HepG2 (cell line): ENCODE measurements around the gene OLFM4. TPM values are rescaled to one million over a fixed set of nuclear protein-coding genes. Genes with fewer than 3 reads are reported as not detected.

ENCODE experiments used
- ATAC-seq: fragments of 200-7000 bp; cut with Tn5 transposase; 3 replicates; pipeline ENCODE4 v1.9.1; 2020; ENCODE audit warnings: mild to moderate bottlenecking, moderate library complexity
- BruUV-seq: library from RNA; stranded (reverse); fragments of 400-500 nt; replicated peaks from 2 replicates; lab custom pipeline; 2021; lab: Mats Ljungman, UMichigan
- CTCF ChIA-PET: fragments of 300-600 bp; formaldehyde crosslinking; extraction: SDS; loops from one replicate; lab custom pipeline; 2021; ENCODE audit warnings: low total read pairs, inconsistent platforms, low intra/inter-chr PET ratio; lab: Yijun Ruan, JAX
- POLR2A ChIA-PET: fragments of 350-600 bp; sonication (Branson Sonifier 250); formaldehyde crosslinking; loops from one replicate; lab custom pipeline; 2020; ENCODE audit warnings: antibody characterized with exemption, inconsistent platforms; lab: Yijun Ruan, JAX
- DNase-seq: peaks from one replicate; pipeline ENCODE4 v3.0.0-alpha.2; 2015; ENCODE audit warnings: low spot score
- FAIRE-seq: peaks from 3 replicates; lab custom pipeline; 2011; peaks lifted over from hg19 to GRCh38; lab: Jason Lieb, UNC
- H2AFZ ChIP-seq: one replicate; pipeline ENCODE4 v1.6.1; 2011; ENCODE audit warnings: low read length, inconsistent platforms
- H3K27ac ChIP-seq: fragments of 300-600 bp; 3 replicates; pipeline ENCODE4 v1.8.0; 2011; ENCODE audit warnings: mixed run types, mild to moderate bottlenecking, mixed read lengths, low read length, inconsistent platforms; ENCODE audit not compliant: insufficient read depth; ENCODE audit errors: extremely low read length
- H3K27me3 ChIP-seq, 2 experiments: fragments of 200-600 bp in 1 of 2; 2 replicates in 1 of 2; 3 replicates in 1 of 2; pipeline versions ENCODE4 v1.6.0 to v1.8.0; 2011; ENCODE audit warnings: low read length in 2 of 2, mild to moderate bottlenecking in 2 of 2, moderate library complexity in 2 of 2, inconsistent platforms in 1 of 2; ENCODE audit not compliant: insufficient read depth in 2 of 2, control insufficient read depth in 1 of 2
- H3K36me3 ChIP-seq, 2 experiments: fragments of 200-600 bp in 1 of 2; replicated peaks in 1 of 2; 2 replicates in 1 of 2; 3 replicates in 1 of 2; pipeline versions ENCODE4 v1.5.1 to v1.8.0; 2011; ENCODE audit warnings: low read length in 2 of 2, inconsistent platforms in 1 of 2; ENCODE audit not compliant: insufficient read depth in 2 of 2, control insufficient read depth in 1 of 2
- H3K4me1 ChIP-seq: 2 replicates; pipeline ENCODE4 v1.5.1; 2012; ENCODE audit warnings: low read length, inconsistent platforms; ENCODE audit not compliant: insufficient read depth
- H3K4me2 ChIP-seq: 2 replicates; pipeline ENCODE4 v1.6.0; 2011; ENCODE audit warnings: low read depth, low read length, inconsistent platforms
- H3K4me3 ChIP-seq, 3 experiments: fragments of 200-600 bp in 1 of 3; sonication (generic), shearing (Covaris generic) in 1 of 3; replicated peaks in 1 of 3; 2 replicates each; pipeline ENCODE4 v1.5.1; 2011 to 2016; ENCODE audit warnings: low read length in 3 of 3, inconsistent platforms in 2 of 3, low read depth in 2 of 3, mild to moderate bottlenecking in 2 of 3, control low read depth in 1 of 3, mixed read lengths in 1 of 3; ENCODE audit not compliant: insufficient read depth in 1 of 3
- H3K79me2 ChIP-seq: one replicate; pipeline ENCODE4 v1.6.1; 2011; ENCODE audit warnings: low read length, inconsistent platforms; ENCODE audit not compliant: insufficient read depth
- H3K9ac ChIP-seq: 2 replicates; pipeline ENCODE4 v1.6.0; 2011; ENCODE audit warnings: mild to moderate bottlenecking, low read depth, low read length, inconsistent platforms; ENCODE audit not compliant: insufficient read depth
- H3K9me3 ChIP-seq: 2 replicates; pipeline ENCODE4 v1.5.1; 2012; ENCODE audit warnings: mild to moderate bottlenecking, low read length
- H4K20me1 ChIP-seq: 2 replicates; pipeline ENCODE4 v1.6.0; 2011; ENCODE audit warnings: inconsistent platforms, mild to moderate bottlenecking, low read length, moderate library complexity; ENCODE audit not compliant: insufficient read depth
- MEIS2 ChIP-seq: sonication (generic); formaldehyde crosslinking; IDR thresholded peaks from 2 replicates; pipeline ENCODE4 v1.9.0; 2021; ENCODE audit warnings: mild to moderate bottlenecking, missing genetic modification reagents
- MTF1 ChIP-seq: sonication (generic); formaldehyde crosslinking; IDR thresholded peaks from 2 replicates; pipeline ENCODE4 v1.5.0; 2020; ENCODE audit warnings: missing genetic modification reagents
- PAWR ChIP-seq: sonication (generic); formaldehyde crosslinking; IDR thresholded peaks from 2 replicates; pipeline ENCODE4 v1.4.0; 2020; ENCODE audit warnings: missing genetic modification reagents, mild to moderate bottlenecking, borderline replicate concordance
- TP53 ChIP-seq: sonication (generic); formaldehyde crosslinking; conservative IDR thresholded peaks from 2 replicates; pipeline ENCODE4 v1.4.0; 2020; ENCODE audit warnings: missing genetic modification reagents
- YY1 ChIP-seq: IDR thresholded peaks from 2 replicates; pipeline ENCODE4 v1.6.1; 2011; ENCODE audit warnings: low read length, low read depth, moderate library complexity, mild to moderate bottlenecking; ENCODE audit not compliant: insufficient read depth, insufficient replicate concordance
- ZNF251 ChIP-seq: sonication (generic); formaldehyde crosslinking; IDR thresholded peaks from 2 replicates; pipeline ENCODE4 v1.9.0; 2021; ENCODE audit warnings: mild to moderate bottlenecking, missing genetic modification reagents
- ZNF704 ChIP-seq: sonication (generic); formaldehyde crosslinking; IDR thresholded peaks from 2 replicates; pipeline ENCODE4 v1.8.1; 2023; ENCODE audit warnings: mild to moderate bottlenecking, inconsistent platforms, moderate library complexity, missing genetic modification reagents, borderline replicate concordance
- ZNF749 ChIP-seq: sonication (generic); formaldehyde crosslinking; IDR thresholded peaks from 2 replicates; pipeline ENCODE4 v1.8.0; 2022; ENCODE audit warnings: mild to moderate bottlenecking, missing genetic modification reagents, moderate library complexity, borderline replicate concordance
- ZNF850 ChIP-seq: sonication (generic); formaldehyde crosslinking; conservative IDR thresholded peaks from 2 replicates; pipeline ENCODE4 v1.9.0; 2021; ENCODE audit warnings: mild to moderate bottlenecking, missing genetic modification reagents
- WGBS: methylation state at CpG from one replicate; pipeline ENCODE4 v1.1.6; 2017; ENCODE audit warnings: low lambda C conversion rate; 5-methylcytosine and 5-hydroxymethylcytosine counted together
- in situ Hi-C: cut with HindIII; loops from 2 replicates; pipeline ENCODE4 v1.10.0; 2017; ENCODE audit warnings: low pct_unique_long_range_greater_than_20kb; ENCODE audit not compliant: extremely low pct_ligation_motif_present
- intact Hi-C: fragments of 100-400 bp; cut with micrococcal nuclease; formaldehyde crosslinking; loops from one replicate; pipeline ENCODE4 v1.10.0; 2022; ENCODE audit not compliant: unreplicated experiment
- polyA plus RNA-seq, 8 experiments: library from polyadenylated mRNA; depleted of rRNA in 3 of 8; stranded (reverse) in 7 of 8; unstranded in 1 of 8; fragments of >200 nt; fragmentation: Illumina TruSeq in 4 of 8; extraction: Trizol in 4 of 8; gene quantifications; 2 replicates each; pipeline versions ENCODE4 v1.2.1 to v1.2.3, GENCODE V29; 2011 to 2016; ENCODE audit warnings: low read depth in 4 of 8, missing spikeins in 1 of 8, mixed read lengths in 1 of 8; ENCODE audit not compliant: insufficient read depth in 1 of 8
- total RNA-seq, 5 experiments: library from RNA; depleted of rRNA; stranded (reverse); fragments of >200 nt; fragmentation: Illumina TruSeq; extraction: Trizol; gene quantifications; 2 replicates each; pipeline ENCODE4 v1.2.3, GENCODE V29; 2016; ENCODE audit warnings: low read depth in 1 of 5
- TF ChIP-seq, protein P1 (sequence below): sonication (generic); formaldehyde crosslinking; conservative IDR thresholded peaks from 2 replicates; pipeline ENCODE4 v1.8.0; 2022; ENCODE audit warnings: low read depth, missing genetic modification reagents
- TF ChIP-seq, protein P2 (sequence below): sonication (generic); formaldehyde crosslinking; IDR thresholded peaks from 2 replicates; pipeline ENCODE4 v1.4.0; 2020; ENCODE audit warnings: missing genetic modification reagents; ENCODE audit errors: not compliant biosample characterization
- TF ChIP-seq, protein P3 (sequence below): sonication (generic); formaldehyde crosslinking; IDR thresholded peaks from 2 replicates; pipeline ENCODE4 v1.5.1; 2020; ENCODE audit warnings: mild to moderate bottlenecking, missing genetic modification reagents, borderline replicate concordance

The OLFM4 gene
- total and polyA plus RNA-seq, 2 of the 13 experiments (the other 11 are each of a cell fraction or from before 2014, with no cell fraction given) = not detected

GRCh38 chr13:53014495-53015443 lies 13.8 kb upstream of the OLFM4 start (continued):
- no peak for TF ChIP-seq ZNF704 (CRISPR knock-in tag)
- no peak for TF ChIP-seq MTF1
- TF ChIP-seq, protein P1, sequence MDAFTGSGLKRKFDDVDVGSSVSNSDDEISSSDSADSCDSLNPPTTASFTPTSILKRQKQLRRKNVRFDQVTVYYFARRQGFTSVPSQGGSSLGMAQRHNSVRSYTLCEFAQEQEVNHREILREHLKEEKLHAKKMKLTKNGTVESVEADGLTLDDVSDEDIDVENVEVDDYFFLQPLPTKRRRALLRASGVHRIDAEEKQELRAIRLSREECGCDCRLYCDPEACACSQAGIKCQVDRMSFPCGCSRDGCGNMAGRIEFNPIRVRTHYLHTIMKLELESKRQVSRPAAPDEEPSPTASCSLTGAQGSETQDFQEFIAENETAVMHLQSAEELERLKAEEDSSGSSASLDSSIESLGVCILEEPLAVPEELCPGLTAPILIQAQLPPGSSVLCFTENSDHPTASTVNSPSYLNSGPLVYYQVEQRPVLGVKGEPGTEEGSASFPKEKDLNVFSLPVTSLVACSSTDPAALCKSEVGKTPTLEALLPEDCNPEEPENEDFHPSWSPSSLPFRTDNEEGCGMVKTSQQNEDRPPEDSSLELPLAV = no peak
- TF ChIP-seq YY1 = no peak

GRCh38 chr13:53015971-53016370 lies 12.6 kb upstream of the OLFM4 start:
- no peak overlapping the region for H3K4me2 ChIP-seq
- no peaks in the 10 kb centered on the region for H3K36me3 ChIP-seq
- in situ Hi-C loops (no loop called here), intact Hi-C loops (no loop called here)
- no peak overlapping the region for H3K27ac ChIP-seq
- H3K79me2 ChIP-seq = no peaks in the 10 kb centered on the region
- H2AFZ ChIP-seq = no peak overlapping the region
- no TSS peak for BruUV-seq
- ChIA-PET CTCF (no interaction called here), POLR2A (no interaction called here)
- FAIRE-seq (no peak), DNase-seq (no peak), ATAC-seq (no peak)
- no peak overlapping the region for H3K9ac ChIP-seq
- no peaks in the 10 kb centered on the region for H3K9me3 ChIP-seq
- H3K4me1 ChIP-seq = no peaks in the 10 kb centered on the region
- WGBS = 2% methylated on average over 6 of the region's 6 CpGs
- H3K4me3 ChIP-seq = no peak overlapping the region
- H3K27me3 ChIP-seq = no peaks in the 10 kb centered on the region
- no peaks in the 10 kb centered on the region for H4K20me1 ChIP-seq
- TF ChIP-seq ZNF850 (CRISPR knock-in tag) (no peak), ZNF749 (CRISPR knock-in tag) (no peak), MEIS2 (CRISPR knock-in tag) (no peak), PAWR (CRISPR knock-in tag) (no peak), ZNF251 (CRISPR knock-in tag) (no peak), TP53 (CRISPR knock-in tag) (no peak)
- TF ChIP-seq, protein P2, sequence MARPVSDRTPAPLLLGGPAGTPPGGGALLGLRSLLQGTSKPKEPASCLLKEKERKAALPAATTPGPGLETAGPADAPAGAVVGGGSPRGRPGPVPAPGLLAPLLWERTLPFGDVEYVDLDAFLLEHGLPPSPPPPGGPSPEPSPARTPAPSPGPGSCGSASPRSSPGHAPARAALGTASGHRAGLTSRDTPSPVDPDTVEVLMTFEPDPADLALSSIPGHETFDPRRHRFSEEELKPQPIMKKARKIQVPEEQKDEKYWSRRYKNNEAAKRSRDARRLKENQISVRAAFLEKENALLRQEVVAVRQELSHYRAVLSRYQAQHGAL (CRISPR knock-in tag) = no peak
- TF ChIP-seq, protein P3, sequence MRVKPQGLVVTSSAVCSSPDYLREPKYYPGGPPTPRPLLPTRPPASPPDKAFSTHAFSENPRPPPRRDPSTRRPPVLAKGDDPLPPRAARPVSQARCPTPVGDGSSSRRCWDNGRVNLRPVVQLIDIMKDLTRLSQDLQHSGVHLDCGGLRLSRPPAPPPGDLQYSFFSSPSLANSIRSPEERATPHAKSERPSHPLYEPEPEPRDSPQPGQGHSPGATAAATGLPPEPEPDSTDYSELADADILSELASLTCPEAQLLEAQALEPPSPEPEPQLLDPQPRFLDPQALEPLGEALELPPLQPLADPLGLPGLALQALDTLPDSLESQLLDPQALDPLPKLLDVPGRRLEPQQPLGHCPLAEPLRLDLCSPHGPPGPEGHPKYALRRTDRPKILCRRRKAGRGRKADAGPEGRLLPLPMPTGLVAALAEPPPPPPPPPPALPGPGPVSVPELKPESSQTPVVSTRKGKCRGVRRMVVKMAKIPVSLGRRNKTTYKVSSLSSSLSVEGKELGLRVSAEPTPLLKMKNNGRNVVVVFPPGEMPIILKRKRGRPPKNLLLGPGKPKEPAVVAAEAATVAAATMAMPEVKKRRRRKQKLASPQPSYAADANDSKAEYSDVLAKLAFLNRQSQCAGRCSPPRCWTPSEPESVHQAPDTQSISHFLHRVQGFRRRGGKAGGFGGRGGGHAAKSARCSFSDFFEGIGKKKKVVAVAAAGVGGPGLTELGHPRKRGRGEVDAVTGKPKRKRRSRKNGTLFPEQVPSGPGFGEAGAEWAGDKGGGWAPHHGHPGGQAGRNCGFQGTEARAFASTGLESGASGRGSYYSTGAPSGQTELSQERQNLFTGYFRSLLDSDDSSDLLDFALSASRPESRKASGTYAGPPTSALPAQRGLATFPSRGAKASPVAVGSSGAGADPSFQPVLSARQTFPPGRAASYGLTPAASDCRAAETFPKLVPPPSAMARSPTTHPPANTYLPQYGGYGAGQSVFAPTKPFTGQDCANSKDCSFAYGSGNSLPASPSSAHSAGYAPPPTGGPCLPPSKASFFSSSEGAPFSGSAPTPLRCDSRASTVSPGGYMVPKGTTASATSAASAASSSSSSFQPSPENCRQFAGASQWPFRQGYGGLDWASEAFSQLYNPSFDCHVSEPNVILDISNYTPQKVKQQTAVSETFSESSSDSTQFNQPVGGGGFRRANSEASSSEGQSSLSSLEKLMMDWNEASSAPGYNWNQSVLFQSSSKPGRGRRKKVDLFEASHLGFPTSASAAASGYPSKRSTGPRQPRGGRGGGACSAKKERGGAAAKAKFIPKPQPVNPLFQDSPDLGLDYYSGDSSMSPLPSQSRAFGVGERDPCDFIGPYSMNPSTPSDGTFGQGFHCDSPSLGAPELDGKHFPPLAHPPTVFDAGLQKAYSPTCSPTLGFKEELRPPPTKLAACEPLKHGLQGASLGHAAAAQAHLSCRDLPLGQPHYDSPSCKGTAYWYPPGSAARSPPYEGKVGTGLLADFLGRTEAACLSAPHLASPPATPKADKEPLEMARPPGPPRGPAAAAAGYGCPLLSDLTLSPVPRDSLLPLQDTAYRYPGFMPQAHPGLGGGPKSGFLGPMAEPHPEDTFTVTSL (CRISPR knock-in tag) = no peak
